Vagina (tissue), 2 donors: Measurements from ENCODE around the gene EHD2.

Experiments
- CTCF ChIP-seq, 3 experiments: fragments of 450-650 bp in 2 of 3; fragments of 200-600 bp in 1 of 3; sonication (generic) in 1 of 3; IDR thresholded peaks; one replicate each; pipeline ENCODE4 v1.5.1; 2017 to 2019; ENCODE audit warnings: antibody characterized with exemption in 3 of 3, mild to moderate bottlenecking in 2 of 3, moderate library complexity in 2 of 3
- POLR2A ChIP-seq, 2 donors: fragments of 450-650 bp; IDR thresholded peaks; one replicate each; pipeline ENCODE4 v1.6.1; 2017; ENCODE audit warnings: antibody characterized with exemption in 2 of 2, mild to moderate bottlenecking in 2 of 2, moderate library complexity in 2 of 2
- POLR2AphosphoS5 ChIP-seq, 2 donors: sonication (generic); formaldehyde crosslinking; IDR thresholded peaks; one replicate each; pipeline ENCODE4 v1.9.0; 2017; ENCODE audit warnings: antibody characterized with exemption in 2 of 2, mild to moderate bottlenecking in 2 of 2, low read depth in 1 of 2; ENCODE audit not compliant: insufficient read depth in 1 of 2

- TF ChIP-seq POLR2A (IDR thresholded peaks at IDR 0.05) (no peak), CTCF (IDR thresholded peaks at IDR 0.05) (no peak), POLR2AphosphoS5 (IDR thresholded peaks at IDR 0.05; ENCODE audit: insufficient read depth in 1 of 2, low read depth in 1 of 2) (no peak)
These were observed 56.3 kb downstream of the EHD2 start for GRCh38 chr19:47769534-47769933.
